HepG2 (cell line): ENCODE measurements around the gene PRKN. TPM values are rescaled to one million over a fixed set of nuclear protein-coding genes. Genes with fewer than 3 reads are reported as not detected.

Experiments
- ARNT ChIP-seq: fragments of 450-650 bp; IDR thresholded peaks from 2 replicates; pipeline ENCODE4 v1.6.1; 2017
- MTA1 ChIP-seq: sonication (generic); formaldehyde crosslinking; IDR thresholded peaks from 2 replicates; pipeline ENCODE4 v1.4.0; 2020; ENCODE audit warnings: missing genetic modification reagents, mild to moderate bottlenecking, borderline replicate concordance
- NFAT5 ChIP-seq: sonication (generic); formaldehyde crosslinking; IDR thresholded peaks from 2 replicates; pipeline ENCODE4 v1.4.0; 2020; ENCODE audit warnings: missing genetic modification reagents
- NFATC3 ChIP-seq: sonication (generic); formaldehyde crosslinking; IDR thresholded peaks from 2 replicates; pipeline ENCODE4 v1.5.1; 2020; ENCODE audit warnings: mild to moderate bottlenecking, missing genetic modification reagents
- SRSF9 ChIP-seq: fragments of 200-400 bp; formaldehyde crosslinking; IDR thresholded peaks from 2 replicates; pipeline ENCODE4 v1.6.1; 2018; ENCODE audit warnings: borderline replicate concordance, mild to moderate bottlenecking, low read depth, low read length; ENCODE audit not compliant: insufficient read depth, poor library complexity, severe bottlenecking
- TFDP1 ChIP-seq: IDR thresholded peaks from 2 replicates; pipeline ENCODE4 v1.6.1; 2016; ENCODE audit warnings: missing compliant biosample characterization, missing genetic modification reagents, borderline replicate concordance
- THAP7 ChIP-seq: sonication (generic); formaldehyde crosslinking; IDR thresholded peaks from 2 replicates; pipeline ENCODE4 v1.8.1; 2023; ENCODE audit warnings: mild to moderate bottlenecking, missing genetic modification reagents
- ZNF652 ChIP-seq: IDR thresholded peaks from 2 replicates; pipeline ENCODE4 v1.6.1; 2016; ENCODE audit warnings: low read depth, borderline replicate concordance
- polyA plus RNA-seq, 8 experiments: library from polyadenylated mRNA; depleted of rRNA in 3 of 8; stranded (reverse) in 7 of 8; unstranded in 1 of 8; fragments of >200 nt; fragmentation: Illumina TruSeq in 4 of 8; extraction: Trizol in 4 of 8; gene quantifications; 2 replicates each; pipeline versions ENCODE4 v1.2.1 to v1.2.3, GENCODE V29; 2011 to 2016; ENCODE audit warnings: low read depth in 4 of 8, missing spikeins in 1 of 8, mixed read lengths in 1 of 8; ENCODE audit not compliant: insufficient read depth in 1 of 8
- total RNA-seq, 5 experiments: library from RNA; depleted of rRNA; stranded (reverse); fragments of >200 nt; fragmentation: Illumina TruSeq; extraction: Trizol; gene quantifications; 2 replicates each; pipeline ENCODE4 v1.2.3, GENCODE V29; 2016; ENCODE audit warnings: low read depth in 1 of 5

PRKN gene
- total and polyA plus RNA-seq, 2 of the 13 experiments (the other 11 are each of a cell fraction or from before 2014, with no cell fraction given), result 0.31 to 0.44 TPM

GRCh38 chr6:161903584-161904212 lies 823.9 kb downstream of the PRKN start (continued):
- TF ChIP-seq NFAT5 (CRISPR knock-in tag) (no peak), NFATC3 (CRISPR knock-in tag) (no peak), SRSF9 (no peak), ARNT (no peak), TFDP1 (CRISPR knock-in tag) (no peak), ZNF652 (no peak), THAP7 (CRISPR knock-in tag) (no peak), MTA1 (CRISPR knock-in tag) (no peak)
